ENCODE data around the gene YBX3.

YBX3 gene

DNA sequence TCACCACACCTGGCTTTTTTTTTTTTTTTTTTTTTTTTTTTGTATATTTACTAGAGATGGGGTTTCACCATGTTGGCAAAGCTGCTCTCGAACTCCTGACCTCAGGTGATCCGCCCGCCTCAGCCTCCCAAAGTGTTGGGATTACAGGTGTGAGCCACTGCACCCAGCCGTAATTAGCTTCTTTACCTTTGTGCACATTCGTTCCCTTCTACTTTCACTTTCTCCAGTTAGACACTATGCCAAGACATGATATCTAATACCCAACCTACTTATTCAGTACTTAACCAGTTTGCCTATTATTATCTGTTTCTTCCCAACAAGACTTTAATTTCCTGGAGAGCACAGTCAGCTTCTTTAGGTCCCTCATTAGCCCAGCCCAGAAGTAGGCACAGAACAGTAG, 54.6 kb downstream of the YBX3 start:
- no peak for DNase-seq

DNA sequence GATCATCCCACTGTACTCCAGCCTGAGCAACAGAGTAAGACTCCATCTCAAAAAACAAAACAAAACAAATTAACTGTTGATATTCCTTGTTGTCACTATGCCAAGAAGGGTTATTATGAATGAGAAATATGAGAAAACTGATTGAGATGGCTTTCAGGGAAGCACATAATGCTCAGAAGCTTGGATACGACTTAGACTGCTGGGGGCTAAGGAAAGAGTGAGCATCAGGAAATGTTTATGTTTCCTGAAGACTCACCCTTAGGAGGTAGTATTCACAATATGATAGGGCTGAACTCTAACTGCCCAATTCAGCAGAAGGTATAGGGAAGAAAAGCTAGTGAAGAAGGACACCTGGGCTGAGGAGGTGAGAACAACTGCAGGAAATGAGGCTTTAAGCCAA, 55.5 kb downstream of the YBX3 start:
- DNase-seq, result no peak

DNA sequence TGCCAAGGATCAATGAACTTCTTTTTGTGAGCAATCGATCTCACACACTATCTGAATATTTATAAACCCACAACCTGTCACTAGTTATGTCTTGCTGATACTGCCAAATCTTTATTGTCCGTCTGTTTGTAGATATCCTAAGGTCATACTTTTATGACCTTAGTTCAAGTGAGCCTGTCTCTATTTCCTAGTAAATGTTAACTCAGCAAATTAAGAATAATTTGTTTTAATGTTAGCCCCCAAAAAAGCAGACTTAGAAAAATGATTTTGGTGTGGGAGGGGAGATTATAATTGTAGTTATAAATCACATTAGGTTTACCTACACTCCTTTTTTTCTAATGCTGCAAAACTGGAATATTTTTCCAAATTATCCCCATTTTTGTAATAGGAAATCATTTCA, 58.6 kb downstream of the YBX3 start:
- DNase-seq, result no peak

DNA sequence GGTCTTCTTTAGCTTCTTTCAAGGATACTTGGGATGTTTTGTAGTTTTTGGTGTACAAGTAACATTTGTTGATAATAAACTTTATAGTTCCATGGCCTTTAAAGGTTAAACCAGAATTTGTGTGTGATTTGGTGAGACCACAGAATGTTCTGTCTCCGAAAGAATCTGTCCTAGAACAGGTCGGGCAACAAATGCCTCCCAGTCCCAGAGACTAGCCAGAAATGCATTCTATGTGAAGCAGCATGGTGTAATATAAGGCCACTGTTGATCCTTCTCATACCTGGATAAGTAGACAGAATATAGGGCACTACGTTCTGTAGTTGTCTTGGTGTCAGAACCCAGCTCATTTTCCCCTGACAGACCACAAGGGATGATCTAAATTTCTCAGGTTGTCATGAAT, 59.3 kb downstream of the YBX3 start:
- no peak for DNase-seq

DNA sequence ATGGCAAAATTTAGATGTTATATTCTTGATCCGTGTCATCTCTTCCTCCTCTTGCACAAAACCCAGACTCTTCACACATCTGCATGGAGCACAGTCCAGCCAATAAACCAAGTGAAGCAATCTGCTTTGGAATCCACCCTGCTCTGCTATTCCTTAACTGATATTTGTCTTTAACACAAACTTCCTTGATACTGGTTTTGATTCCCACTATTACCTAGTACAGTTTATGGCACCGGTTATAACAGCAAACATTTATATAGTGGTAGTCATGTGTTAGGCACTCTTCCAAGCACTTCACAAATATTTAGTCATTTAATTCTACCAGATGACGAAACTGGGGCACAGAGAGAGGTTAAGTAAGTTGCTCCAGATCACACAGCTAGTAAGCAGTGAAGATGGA, 61.8 kb downstream of the YBX3 start:
- peak; percentile 63 for DNase-seq

DNA sequence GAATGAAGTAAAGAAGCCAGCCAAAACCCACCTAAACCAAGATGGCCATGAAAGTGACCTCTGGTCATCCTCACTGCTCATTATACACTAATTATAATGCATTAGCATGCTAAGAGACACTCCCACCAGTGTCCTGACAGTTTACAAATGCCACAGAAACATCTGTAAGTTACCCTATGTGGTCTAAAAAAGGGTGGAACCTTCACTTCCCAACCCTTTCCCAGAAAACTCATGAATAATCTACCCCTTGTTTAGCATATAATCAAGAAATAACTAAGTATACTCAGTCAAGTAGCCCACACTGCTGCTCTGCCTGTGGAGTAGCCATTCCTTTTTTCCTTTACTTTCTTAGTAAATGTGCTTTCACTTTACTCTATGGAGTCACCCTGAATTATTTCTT, 69.1 kb downstream of the YBX3 start:
- no peak for DNase-seq

DNA sequence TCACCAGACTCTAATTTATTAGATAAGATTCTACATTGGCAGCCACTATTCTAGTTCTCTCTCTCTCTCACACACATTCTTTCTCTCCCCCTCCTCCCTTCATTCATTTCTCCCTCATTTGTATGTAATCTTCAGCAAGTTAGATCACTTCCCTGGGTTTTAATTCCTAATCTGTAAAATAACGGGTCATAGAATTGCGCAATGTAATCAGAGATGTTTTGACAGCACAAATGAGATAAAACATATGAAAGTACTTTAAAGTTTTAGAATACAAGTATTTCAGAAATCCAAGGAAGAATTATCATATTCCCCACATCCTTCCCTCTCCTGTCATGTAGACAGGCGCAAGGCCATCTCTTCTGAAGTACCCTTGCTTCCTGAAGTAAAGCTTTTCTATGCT, 70.9 kb downstream of the YBX3 start:
- DNase-seq, result no peak
